Activated CD8-positive, alpha-beta memory T cell treated with anti-CD3 and anti-CD28 coated beads for 4 hours (primary cell): ENCODE measurements around the gene PTCD2.

Experiments
- DNase-seq, 2 donors: peaks; one replicate each; pipeline ENCODE4 v3.0.0-alpha.2; 2020; ENCODE audit warnings: low read depth in 2 of 2

PTCD2 gene

DNA sequence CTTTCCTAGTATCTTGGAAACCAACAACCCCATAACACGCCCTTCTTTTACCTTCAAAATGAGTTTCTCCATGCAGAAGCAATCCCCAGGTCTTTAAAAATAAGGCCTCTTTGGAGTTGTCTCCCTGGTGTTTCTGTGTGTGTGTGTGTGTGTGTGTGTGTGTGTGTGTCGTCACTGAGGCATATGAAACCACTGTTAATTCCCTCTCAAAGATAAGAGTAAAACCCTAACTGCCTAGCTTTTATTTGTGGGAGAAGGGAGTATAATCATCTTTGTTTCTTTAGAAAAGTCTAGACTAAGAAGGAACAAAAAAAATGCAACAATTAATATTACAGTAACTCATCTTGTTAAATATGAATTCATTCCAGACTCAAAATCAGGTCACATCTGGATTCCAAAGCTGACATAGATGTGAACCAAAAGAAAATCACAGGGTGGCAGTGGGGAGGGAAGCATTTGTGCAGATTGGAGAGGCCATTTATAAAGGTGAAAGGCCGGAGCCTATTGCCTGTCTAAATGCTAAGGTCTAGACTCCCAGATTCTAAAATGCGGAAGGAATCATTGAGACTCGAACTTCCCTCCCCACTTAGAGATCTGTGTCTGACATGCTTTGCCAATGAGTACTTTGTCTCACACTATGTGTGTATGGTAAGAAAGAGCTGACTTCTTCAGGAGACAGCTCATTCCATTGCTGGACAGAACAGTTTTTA is 95.6 kb downstream of the PTCD2 start:
- no peak for DNase-seq

GRCh38 chr5:72417333-72418062 is 97.3 kb downstream of the PTCD2 start:
- DNase-seq: no peak
